HepG2 (cell line): ENCODE results near the gene SHISA9. TPM values are rescaled to one million over a fixed set of nuclear protein-coding genes. Genes with fewer than 3 reads are reported as not detected.

Experiments used
- ATAC-seq: fragments of 200-7000 bp; cut with Tn5 transposase; 3 replicates; pipeline ENCODE4 v1.9.1; 2020; ENCODE audit warnings: mild to moderate bottlenecking, moderate library complexity
- BruUV-seq: library from RNA; stranded (reverse); fragments of 400-500 nt; replicated peaks from 2 replicates; lab custom pipeline; 2021; lab: Mats Ljungman, UMichigan
- CTCF ChIA-PET: fragments of 300-600 bp; formaldehyde crosslinking; extraction: SDS; loops from one replicate; lab custom pipeline; 2021; ENCODE audit warnings: low total read pairs, inconsistent platforms, low intra/inter-chr PET ratio; lab: Yijun Ruan, JAX
- POLR2A ChIA-PET: fragments of 350-600 bp; sonication (Branson Sonifier 250); formaldehyde crosslinking; loops from one replicate; lab custom pipeline; 2020; ENCODE audit warnings: antibody characterized with exemption, inconsistent platforms; lab: Yijun Ruan, JAX
- DNase-seq: peaks from one replicate; pipeline ENCODE4 v3.0.0-alpha.2; 2015; ENCODE audit warnings: low spot score
- FAIRE-seq: peaks from 3 replicates; lab custom pipeline; 2011; peaks lifted over from hg19 to GRCh38; lab: Jason Lieb, UNC
- H2AFZ ChIP-seq: one replicate; pipeline ENCODE4 v1.6.1; 2011; ENCODE audit warnings: low read length, inconsistent platforms
- H3K27ac ChIP-seq: fragments of 300-600 bp; 3 replicates; pipeline ENCODE4 v1.8.0; 2011; ENCODE audit warnings: mixed run types, mild to moderate bottlenecking, mixed read lengths, low read length, inconsistent platforms; ENCODE audit not compliant: insufficient read depth; ENCODE audit errors: extremely low read length
- H3K27me3 ChIP-seq, 2 experiments: fragments of 200-600 bp in 1 of 2; 2 replicates in 1 of 2; 3 replicates in 1 of 2; pipeline versions ENCODE4 v1.6.0 to v1.8.0; 2011; ENCODE audit warnings: low read length in 2 of 2, mild to moderate bottlenecking in 2 of 2, moderate library complexity in 2 of 2, inconsistent platforms in 1 of 2; ENCODE audit not compliant: insufficient read depth in 2 of 2, control insufficient read depth in 1 of 2
- H3K36me3 ChIP-seq, 2 experiments: fragments of 200-600 bp in 1 of 2; replicated peaks in 1 of 2; 2 replicates in 1 of 2; 3 replicates in 1 of 2; pipeline versions ENCODE4 v1.5.1 to v1.8.0; 2011; ENCODE audit warnings: low read length in 2 of 2, inconsistent platforms in 1 of 2; ENCODE audit not compliant: insufficient read depth in 2 of 2, control insufficient read depth in 1 of 2
- H3K4me1 ChIP-seq: 2 replicates; pipeline ENCODE4 v1.5.1; 2012; ENCODE audit warnings: low read length, inconsistent platforms; ENCODE audit not compliant: insufficient read depth
- H3K4me2 ChIP-seq: 2 replicates; pipeline ENCODE4 v1.6.0; 2011; ENCODE audit warnings: low read depth, low read length, inconsistent platforms
- H3K4me3 ChIP-seq, 3 experiments: fragments of 200-600 bp in 1 of 3; sonication (generic), shearing (Covaris generic) in 1 of 3; replicated peaks in 1 of 3; 2 replicates each; pipeline ENCODE4 v1.5.1; 2011 to 2016; ENCODE audit warnings: low read length in 3 of 3, inconsistent platforms in 2 of 3, low read depth in 2 of 3, mild to moderate bottlenecking in 2 of 3, control low read depth in 1 of 3, mixed read lengths in 1 of 3; ENCODE audit not compliant: insufficient read depth in 1 of 3
- H3K79me2 ChIP-seq: one replicate; pipeline ENCODE4 v1.6.1; 2011; ENCODE audit warnings: low read length, inconsistent platforms; ENCODE audit not compliant: insufficient read depth
- H3K9ac ChIP-seq: 2 replicates; pipeline ENCODE4 v1.6.0; 2011; ENCODE audit warnings: mild to moderate bottlenecking, low read depth, low read length, inconsistent platforms; ENCODE audit not compliant: insufficient read depth
- H3K9me3 ChIP-seq: 2 replicates; pipeline ENCODE4 v1.5.1; 2012; ENCODE audit warnings: mild to moderate bottlenecking, low read length
- H4K20me1 ChIP-seq: 2 replicates; pipeline ENCODE4 v1.6.0; 2011; ENCODE audit warnings: inconsistent platforms, mild to moderate bottlenecking, low read length, moderate library complexity; ENCODE audit not compliant: insufficient read depth
- BRCA1 ChIP-seq: sonication (generic); formaldehyde crosslinking; IDR thresholded peaks from 2 replicates; pipeline ENCODE4 v1.4.0; 2020; ENCODE audit warnings: missing genetic modification reagents
- EZH2 ChIP-seq: conservative IDR thresholded peaks from 2 replicates; pipeline ENCODE4 v1.6.1; 2012; ENCODE audit warnings: mild to moderate bottlenecking, low read depth, low read length, moderate library complexity
- KDM5B ChIP-seq: sonication (generic); formaldehyde crosslinking; IDR thresholded peaks from 2 replicates; pipeline ENCODE4 v1.4.0; 2020; ENCODE audit warnings: missing genetic modification reagents, mild to moderate bottlenecking, borderline replicate concordance
- MAZ ChIP-seq, 2 experiments: sonication (generic) in 1 of 2; formaldehyde crosslinking in 1 of 2; IDR thresholded peaks; 2 replicates each; pipeline versions ENCODE4 v1.5.0 to v1.6.1; 2012 to 2020; ENCODE audit warnings: low read depth in 2 of 2, mild to moderate bottlenecking in 2 of 2, borderline replicate concordance in 1 of 2, improper control_type of control experiment in 1 of 2, low read length in 1 of 2, missing genetic modification reagents in 1 of 2, moderate library complexity in 1 of 2
- MTA1 ChIP-seq: sonication (generic); formaldehyde crosslinking; IDR thresholded peaks from 2 replicates; pipeline ENCODE4 v1.4.0; 2020; ENCODE audit warnings: missing genetic modification reagents, mild to moderate bottlenecking, borderline replicate concordance
- SATB2 ChIP-seq: sonication (generic); formaldehyde crosslinking; IDR thresholded peaks from 2 replicates; pipeline ENCODE4 v1.5.0; 2020; ENCODE audit warnings: missing genetic modification reagents
- SKI ChIP-seq: fragments of 450-650 bp; IDR thresholded peaks from one replicate; pipeline ENCODE4 v1.6.1; 2018; ENCODE audit warnings: mild to moderate bottlenecking; ENCODE audit not compliant: partially characterized antibody
- TIGD3 ChIP-seq: sonication (generic); formaldehyde crosslinking; IDR thresholded peaks from 2 replicates; pipeline ENCODE4 v1.5.1; 2020; ENCODE audit warnings: mild to moderate bottlenecking, missing genetic modification reagents, borderline replicate concordance
- YEATS4 ChIP-seq: sonication (generic); formaldehyde crosslinking; IDR thresholded peaks from 2 replicates; pipeline ENCODE4 v1.4.0; 2020; ENCODE audit warnings: missing genetic modification reagents, borderline replicate concordance
- ZKSCAN5 ChIP-seq: sonication (generic); formaldehyde crosslinking; IDR thresholded peaks from 2 replicates; pipeline ENCODE4 v1.5.1; 2020; ENCODE audit warnings: mild to moderate bottlenecking, missing genetic modification reagents
- ZMYM2 ChIP-seq: sonication (generic); formaldehyde crosslinking; IDR thresholded peaks from 2 replicates; pipeline ENCODE4 v1.8.0; 2022; ENCODE audit warnings: mild to moderate bottlenecking, missing genetic modification reagents
- ZNF20 ChIP-seq: sonication (generic); formaldehyde crosslinking; IDR thresholded peaks from 2 replicates; pipeline ENCODE4 v1.4.0; 2020; ENCODE audit warnings: mild to moderate bottlenecking, moderate library complexity, missing genetic modification reagents
- ZNF264 ChIP-seq: sonication (generic); formaldehyde crosslinking; IDR thresholded peaks from 2 replicates; pipeline ENCODE4 v1.4.0; 2020; ENCODE audit warnings: missing genetic modification reagents
- ZNF550 ChIP-seq: sonication (generic); formaldehyde crosslinking; IDR thresholded peaks from 2 replicates; pipeline ENCODE4 v1.4.0; 2020; ENCODE audit warnings: mild to moderate bottlenecking, missing genetic modification reagents, borderline replicate concordance
- ZNF576 ChIP-seq: sonication (generic); formaldehyde crosslinking; IDR thresholded peaks from 2 replicates; pipeline ENCODE4 v1.4.0; 2020; ENCODE audit warnings: mild to moderate bottlenecking, missing genetic modification reagents
- ZNF773 ChIP-seq: sonication (generic); formaldehyde crosslinking; IDR thresholded peaks from 2 replicates; pipeline ENCODE4 v1.4.0; 2020; ENCODE audit warnings: missing genetic modification reagents, borderline replicate concordance
- ZNF800 ChIP-seq: sonication (generic); formaldehyde crosslinking; IDR thresholded peaks from 2 replicates; pipeline ENCODE4 v1.4.0; 2020; ENCODE audit warnings: missing genetic modification reagents
- WGBS: methylation state at CpG from one replicate; pipeline ENCODE4 v1.1.6; 2017; ENCODE audit warnings: low lambda C conversion rate; 5-methylcytosine and 5-hydroxymethylcytosine counted together
- in situ Hi-C: cut with HindIII; loops from 2 replicates; pipeline ENCODE4 v1.10.0; 2017; ENCODE audit warnings: low pct_unique_long_range_greater_than_20kb; ENCODE audit not compliant: extremely low pct_ligation_motif_present
- intact Hi-C: fragments of 100-400 bp; cut with micrococcal nuclease; formaldehyde crosslinking; loops from one replicate; pipeline ENCODE4 v1.10.0; 2022; ENCODE audit not compliant: unreplicated experiment
- polyA plus RNA-seq, 8 experiments: library from polyadenylated mRNA; depleted of rRNA in 3 of 8; stranded (reverse) in 7 of 8; unstranded in 1 of 8; fragments of >200 nt; fragmentation: Illumina TruSeq in 4 of 8; extraction: Trizol in 4 of 8; gene quantifications; 2 replicates each; pipeline versions ENCODE4 v1.2.1 to v1.2.3, GENCODE V29; 2011 to 2016; ENCODE audit warnings: low read depth in 4 of 8, missing spikeins in 1 of 8, mixed read lengths in 1 of 8; ENCODE audit not compliant: insufficient read depth in 1 of 8
- total RNA-seq, 5 experiments: library from RNA; depleted of rRNA; stranded (reverse); fragments of >200 nt; fragmentation: Illumina TruSeq; extraction: Trizol; gene quantifications; 2 replicates each; pipeline ENCODE4 v1.2.3, GENCODE V29; 2016; ENCODE audit warnings: low read depth in 1 of 5
- TF ChIP-seq, protein P1 (sequence below): sonication (generic); formaldehyde crosslinking; IDR thresholded peaks from 2 replicates; pipeline ENCODE4 v1.5.0; 2020; ENCODE audit warnings: missing genetic modification reagents
- TF ChIP-seq, protein P2 (sequence below): IDR thresholded peaks from 2 replicates; pipeline ENCODE4 v1.6.1; 2016; ENCODE audit warnings: missing compliant biosample characterization, missing genetic modification reagents, borderline replicate concordance

Gene SHISA9
- total and polyA plus RNA-seq, 2 of the 13 experiments (the other 11 are each of a cell fraction or from before 2014, with no cell fraction given), result 0.01 TPM; not detected in 1

GRCh38 chr16:13113741-13114140 lies 212.3 kb downstream of the SHISA9 start (continued):
- TF ChIP-seq, protein P1, sequence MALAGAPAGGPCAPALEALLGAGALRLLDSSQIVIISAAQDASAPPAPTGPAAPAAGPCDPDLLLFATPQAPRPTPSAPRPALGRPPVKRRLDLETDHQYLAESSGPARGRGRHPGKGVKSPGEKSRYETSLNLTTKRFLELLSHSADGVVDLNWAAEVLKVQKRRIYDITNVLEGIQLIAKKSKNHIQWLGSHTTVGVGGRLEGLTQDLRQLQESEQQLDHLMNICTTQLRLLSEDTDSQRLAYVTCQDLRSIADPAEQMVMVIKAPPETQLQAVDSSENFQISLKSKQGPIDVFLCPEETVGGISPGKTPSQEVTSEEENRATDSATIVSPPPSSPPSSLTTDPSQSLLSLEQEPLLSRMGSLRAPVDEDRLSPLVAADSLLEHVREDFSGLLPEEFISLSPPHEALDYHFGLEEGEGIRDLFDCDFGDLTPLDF (CRISPR knock-in tag), result no peak
- no peak for TF ChIP-seq SKI
- no peak for TF ChIP-seq EZH2
- no peak for TF ChIP-seq ZNF800
- no peak for TF ChIP-seq ZNF773
- no peak for TF ChIP-seq YEATS4
- TF ChIP-seq ZNF550 (CRISPR knock-in tag), result no peak
- TF ChIP-seq, all 625 proteins: peak for 0

DNA sequence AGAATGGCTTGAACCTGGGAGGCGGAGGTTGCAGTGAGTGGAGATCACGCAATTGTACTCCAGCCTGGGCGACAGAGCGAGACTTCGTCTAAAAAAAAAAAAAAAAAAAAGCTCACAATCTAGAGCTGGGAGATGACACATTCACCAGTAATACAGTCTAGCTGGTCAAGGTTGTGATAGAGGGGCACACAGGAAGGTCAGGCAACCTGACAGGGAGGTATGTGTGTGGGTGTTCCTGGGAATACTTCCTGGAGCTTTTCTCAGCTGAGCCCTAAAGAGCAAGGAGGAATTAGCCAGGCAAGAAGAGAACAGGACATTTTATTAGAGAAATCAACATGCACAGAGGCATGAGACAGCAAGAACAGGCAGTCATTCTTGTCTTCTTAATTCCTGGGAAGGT lies 216.7 kb downstream of the SHISA9 start:
- no peak overlapping the region for H3K27ac ChIP-seq
- no peaks in the 10 kb centered on the region for H3K4me1 ChIP-seq
- no peaks in the 10 kb centered on the region for H3K27me3 ChIP-seq
- H3K4me3 ChIP-seq, result no peak overlapping the region
- POLR2A ChIA-PET, result no interaction called here
- H4K20me1 ChIP-seq, result no peaks in the 10 kb centered on the region
- H2AFZ ChIP-seq, result no peak overlapping the region
- H3K9ac ChIP-seq, result no peak overlapping the region
- CTCF ChIA-PET, result no interaction called here
- H3K36me3 ChIP-seq, result no peaks in the 10 kb centered on the region
- BruUV-seq, result no TSS peak
- FAIRE-seq (no peak), DNase-seq (no peak), ATAC-seq (no peak)
- in situ Hi-C loops, result no loop called here
- WGBS, result 83% methylated on average over 5 of the region's 5 CpGs
- intact Hi-C loops, result no loop called here
- no peaks in the 10 kb centered on the region for H3K79me2 ChIP-seq
- H3K4me2 ChIP-seq, result no peak overlapping the region
- H3K9me3 ChIP-seq, result no peaks in the 10 kb centered on the region
- no peak for TF ChIP-seq ZMYM2 (CRISPR knock-in tag)
- no peak for TF ChIP-seq ZNF20 (CRISPR knock-in tag)
- TF ChIP-seq BRCA1 (CRISPR knock-in tag), result no peak
- TF ChIP-seq ZNF264 (CRISPR knock-in tag), result no peak
- no peak for TF ChIP-seq ZKSCAN5 (CRISPR knock-in tag)
- no peak for TF ChIP-seq TIGD3 (CRISPR knock-in tag)
- TF ChIP-seq SATB2 (CRISPR knock-in tag), result no peak
- TF ChIP-seq MAZ (IDR thresholded peaks at IDR 0.05; ENCODE audit: borderline replicate concordance, low read depth, low read length), result no peak
- no peak for TF ChIP-seq MAZ (CRISPR knock-in tag; IDR thresholded peaks at IDR 0.05; ENCODE audit: low read depth)
- TF ChIP-seq, protein P2, sequence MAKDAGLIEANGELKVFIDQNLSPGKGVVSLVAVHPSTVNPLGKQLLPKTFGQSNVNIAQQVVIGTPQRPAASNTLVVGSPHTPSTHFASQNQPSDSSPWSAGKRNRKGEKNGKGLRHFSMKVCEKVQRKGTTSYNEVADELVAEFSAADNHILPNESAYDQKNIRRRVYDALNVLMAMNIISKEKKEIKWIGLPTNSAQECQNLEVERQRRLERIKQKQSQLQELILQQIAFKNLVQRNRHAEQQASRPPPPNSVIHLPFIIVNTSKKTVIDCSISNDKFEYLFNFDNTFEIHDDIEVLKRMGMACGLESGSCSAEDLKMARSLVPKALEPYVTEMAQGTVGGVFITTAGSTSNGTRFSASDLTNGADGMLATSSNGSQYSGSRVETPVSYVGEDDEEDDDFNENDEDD (CRISPR knock-in tag), result no peak
- no peak for TF ChIP-seq ZNF576 (CRISPR knock-in tag)
- TF ChIP-seq KDM5B, result no peak
- TF ChIP-seq MTA1, result no peak
